Fibroblast of upper back skin (primary cell): ENCODE measurements around the gene CD247.

Source experiments
- DNase-seq: peaks from one replicate; pipeline ENCODE4 v3.0.0-alpha.2; 2013

The CD247 gene

DNA sequence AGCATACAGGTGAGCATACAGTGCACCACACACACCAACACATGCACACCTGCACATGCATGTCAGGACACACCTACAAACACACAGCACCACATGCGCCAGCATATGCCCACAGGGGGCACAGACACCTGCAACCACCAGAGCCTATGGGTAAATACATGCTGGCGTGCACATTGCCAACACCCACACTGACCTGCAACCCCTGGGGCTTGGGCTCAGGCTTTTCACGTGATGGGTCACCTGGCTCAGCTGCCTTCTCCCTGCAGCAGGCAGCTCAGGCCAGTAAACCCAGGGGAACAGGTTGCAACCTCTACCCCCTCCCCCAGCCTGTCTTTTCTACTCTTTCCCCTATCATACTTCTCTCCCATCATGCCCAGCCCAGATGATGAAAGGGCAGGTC lies 8.1 kb downstream of the CD247 start:
- no peak for DNase-seq

GRCh38 chr1:167509587-167509986 lies 8.7 kb downstream of the CD247 start:
- no peak for DNase-seq

GRCh38 chr1:167507719-167508118 lies 10.6 kb downstream of the CD247 start:
- DNase-seq = no peak

- DNase-seq = no peak
These were observed 13.9 kb downstream of the CD247 start for GRCh38 chr1:167504467-167504827.

DNA sequence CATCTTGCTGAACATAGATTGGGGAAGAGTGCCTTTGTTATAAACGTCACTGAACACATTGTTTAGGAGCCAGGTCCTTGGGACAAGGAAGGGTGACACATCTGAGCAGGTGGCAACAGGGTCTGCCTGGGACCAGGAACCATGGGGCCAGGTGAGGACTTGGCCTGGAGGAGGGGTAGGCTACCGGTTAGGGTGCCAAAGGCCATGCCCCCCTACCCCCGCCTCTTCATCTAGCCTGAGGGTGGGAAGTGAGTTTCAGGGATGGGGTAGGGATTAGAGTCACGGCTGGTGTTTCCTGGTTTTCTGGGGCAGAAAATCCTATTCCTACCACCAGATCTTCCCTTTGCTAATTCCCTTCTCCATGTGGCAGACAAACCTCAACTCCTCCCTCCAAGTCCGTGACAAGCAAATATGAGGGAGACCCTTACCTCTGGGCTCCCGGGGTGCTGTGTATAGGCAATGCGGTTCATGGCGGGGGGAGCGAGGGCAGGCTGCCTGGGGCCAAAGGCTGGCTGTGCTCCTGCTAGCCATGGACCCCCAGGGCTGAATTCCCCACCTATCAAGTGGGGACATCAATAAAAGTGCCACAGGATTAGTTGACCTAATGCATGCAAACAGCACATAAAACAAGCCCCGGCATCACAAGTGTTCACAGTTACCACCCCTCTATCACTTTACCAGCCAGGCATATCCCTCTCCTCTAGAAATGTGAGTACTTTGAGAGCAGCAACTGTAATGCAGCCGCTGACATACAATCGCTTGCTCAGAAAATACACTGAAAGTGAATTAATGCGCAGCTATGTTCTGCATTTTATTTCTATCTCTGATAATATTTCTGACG lies 14.5 kb downstream of the CD247 start:
- DNase-seq = no peak

- no peak for DNase-seq
These were observed 15.4 kb downstream of the CD247 start for GRCh38 chr1:167502719-167503462.

GRCh38 chr1:167502192-167502551 lies 16.2 kb downstream of the CD247 start:
- no peak for DNase-seq

GRCh38 chr1:167501515-167502191 lies 16.7 kb downstream of the CD247 start:
- no peak for DNase-seq

GRCh38 chr1:167500283-167500860 lies 18.0 kb downstream of the CD247 start:
- no peak for DNase-seq

DNA sequence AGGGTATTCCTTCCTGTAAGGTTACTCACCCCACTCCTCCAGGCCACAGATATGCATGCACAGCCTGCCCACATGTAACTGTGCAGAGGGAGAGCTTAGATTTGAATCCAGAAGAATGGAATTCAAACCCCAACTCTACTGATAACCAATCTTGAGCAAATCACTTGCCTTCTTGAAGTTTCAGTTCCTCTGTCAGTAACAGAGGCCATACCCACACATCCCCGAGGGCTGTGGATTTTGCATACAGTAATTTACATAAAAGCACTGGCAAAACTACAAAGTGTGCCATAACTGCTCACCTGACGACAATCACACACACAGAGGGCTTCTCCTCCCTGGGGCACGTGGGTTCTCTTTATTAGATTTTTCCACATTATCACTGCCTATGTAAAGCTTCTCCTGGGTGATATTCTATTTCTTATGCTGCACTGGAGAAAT lies 18.6 kb downstream of the CD247 start:
- DNase-seq = no peak

DNA sequence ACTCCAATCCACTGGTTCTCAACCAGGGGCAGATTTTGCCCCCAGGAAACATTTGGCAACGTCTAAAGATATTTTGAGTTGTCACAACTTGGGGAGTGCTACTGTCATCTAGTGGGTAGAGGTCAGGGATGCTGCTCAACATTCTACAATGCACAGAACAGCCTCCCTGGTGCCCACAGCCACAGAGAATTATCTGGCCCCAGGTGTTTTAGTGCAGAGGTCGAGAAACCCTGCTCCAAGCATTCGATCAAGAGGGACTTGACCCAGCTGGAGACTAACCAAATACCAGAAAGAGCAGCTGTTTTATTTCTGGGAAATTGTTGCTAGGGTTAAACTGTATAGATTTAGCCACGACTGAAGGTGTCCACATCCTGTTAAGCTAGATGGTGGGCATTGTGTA lies 19.2 kb downstream of the CD247 start:
- no peak for DNase-seq

DNA sequence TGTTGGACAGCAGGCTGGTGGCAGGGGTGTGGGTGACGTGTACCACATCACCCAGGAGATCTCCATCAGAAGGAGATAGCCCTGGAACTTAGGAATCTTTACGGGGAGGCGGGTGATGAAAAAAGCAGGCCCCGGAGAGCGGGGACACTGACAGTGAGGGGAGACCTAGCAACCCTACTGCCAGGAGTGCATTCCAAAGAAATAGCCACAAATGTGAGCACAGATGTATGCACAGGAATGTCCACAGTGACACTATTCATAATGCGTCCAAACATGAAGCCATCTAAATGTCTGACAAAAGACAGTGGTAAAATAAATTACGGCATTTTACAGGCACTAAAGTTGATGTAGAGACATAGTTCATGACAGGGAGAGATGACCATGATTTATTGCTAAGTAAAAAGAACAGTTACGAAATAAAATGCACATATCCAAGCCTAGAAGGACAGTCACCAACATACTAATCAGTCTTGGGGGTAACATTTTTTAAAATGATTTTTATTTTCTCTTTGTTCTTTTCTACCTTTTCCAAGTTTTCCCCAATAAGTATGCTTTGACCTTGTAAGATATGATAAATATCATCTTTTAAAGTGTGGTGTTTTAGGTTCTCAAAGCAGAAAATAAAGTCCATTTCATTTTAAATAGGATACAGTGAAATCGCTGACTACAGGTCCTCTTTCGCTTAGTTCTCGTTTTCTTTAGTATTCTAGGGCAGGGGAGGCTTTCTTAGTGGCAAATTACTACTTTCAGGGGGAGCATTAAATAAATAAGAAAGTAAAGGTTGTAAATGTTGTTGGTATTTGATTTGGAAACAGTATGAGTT lies 21.3 kb downstream of the CD247 start:
- no peak for DNase-seq

- DNase-seq = no peak
These were observed 25.0 kb downstream of the CD247 start for GRCh38 chr1:167493372-167493771.

GRCh38 chr1:167492481-167492910 lies 25.8 kb downstream of the CD247 start:
- no peak for DNase-seq

DNA sequence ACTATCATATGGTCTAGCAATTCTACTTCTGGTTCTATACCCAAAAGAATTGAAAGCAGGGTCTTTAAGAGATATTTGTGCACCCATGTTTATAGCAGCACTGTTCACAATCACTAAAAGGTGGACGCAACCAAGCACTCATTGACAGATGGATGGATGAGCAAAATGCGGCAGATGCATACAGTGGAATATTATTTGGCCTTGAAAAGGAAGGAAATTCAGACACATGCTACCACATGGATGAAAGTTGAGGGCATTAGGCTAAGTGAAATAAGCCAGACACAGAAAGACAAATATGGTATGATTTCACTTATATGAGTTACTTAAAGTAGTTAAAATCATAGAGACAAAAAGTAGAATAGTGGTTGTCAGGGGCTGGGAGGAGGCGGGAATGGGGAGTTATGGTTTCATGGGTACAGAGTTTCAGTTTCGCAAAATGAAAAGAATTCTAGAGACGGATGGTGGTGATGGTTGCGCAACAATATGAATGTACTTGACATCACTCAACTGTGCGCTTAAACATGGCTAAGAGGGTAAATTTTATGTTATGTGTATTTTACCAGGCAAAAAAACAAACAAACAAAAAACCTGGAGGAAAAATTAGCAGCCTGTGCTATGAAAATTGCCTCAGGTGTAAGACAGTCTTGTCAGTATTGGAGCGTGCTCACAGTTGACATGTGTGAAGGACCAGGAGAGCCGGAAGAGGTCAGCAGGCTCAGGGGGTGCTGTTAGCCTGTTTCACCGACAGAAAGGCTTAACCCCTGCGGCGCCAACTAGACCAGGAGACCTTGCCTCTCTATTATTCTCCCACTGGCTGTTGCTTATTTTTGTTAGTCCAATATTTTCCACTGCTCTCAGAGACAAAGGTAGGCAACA lies 26.5 kb downstream of the CD247 start:
- no peak for DNase-seq

- DNase-seq = no peak
These were observed 27.6 kb downstream of the CD247 start for GRCh38 chr1:167490765-167491164.

GRCh38 chr1:167489571-167490340 lies 28.6 kb downstream of the CD247 start:
- DNase-seq = no peak

DNA sequence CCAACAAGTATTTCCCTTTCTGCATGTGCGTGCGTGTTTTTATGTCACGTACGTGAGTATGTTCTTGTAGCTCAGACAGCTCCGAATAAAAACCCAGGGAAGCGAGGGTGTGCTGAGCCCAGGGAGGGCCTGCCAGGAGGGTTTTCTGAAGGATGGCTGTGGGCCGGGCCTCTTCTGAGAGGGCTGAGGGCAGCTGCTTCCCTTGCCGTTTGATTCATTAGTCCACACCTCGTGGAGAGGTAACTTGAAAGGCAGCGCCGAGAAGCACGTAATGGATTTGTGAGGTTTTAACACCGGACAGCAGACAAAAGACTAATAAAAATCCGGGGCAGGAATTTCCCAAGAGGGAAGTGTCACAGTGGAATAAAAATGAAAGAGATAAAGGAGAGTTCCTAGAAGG lies 29.5 kb downstream of the CD247 start:
- no peak for DNase-seq

DNA sequence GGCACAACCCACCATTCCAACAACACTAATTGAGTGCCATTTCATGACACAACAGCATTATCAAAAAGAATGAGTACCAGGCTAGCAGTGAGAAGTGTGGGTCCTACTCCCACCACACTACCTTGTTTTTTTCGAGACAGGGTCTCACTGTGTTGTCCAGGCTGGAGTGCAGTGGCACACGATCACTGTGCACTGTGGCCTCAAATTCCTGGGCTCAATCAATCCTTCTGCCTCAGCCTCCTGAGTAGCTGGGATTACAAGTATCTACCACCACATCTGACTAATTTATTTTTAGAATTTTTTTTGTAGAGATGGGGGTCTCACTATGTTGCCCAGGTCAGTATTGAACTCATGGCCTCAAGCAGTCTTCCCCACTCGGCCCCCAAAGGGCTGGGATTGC lies 30.7 kb downstream of the CD247 start:
- no peak for DNase-seq

DNA sequence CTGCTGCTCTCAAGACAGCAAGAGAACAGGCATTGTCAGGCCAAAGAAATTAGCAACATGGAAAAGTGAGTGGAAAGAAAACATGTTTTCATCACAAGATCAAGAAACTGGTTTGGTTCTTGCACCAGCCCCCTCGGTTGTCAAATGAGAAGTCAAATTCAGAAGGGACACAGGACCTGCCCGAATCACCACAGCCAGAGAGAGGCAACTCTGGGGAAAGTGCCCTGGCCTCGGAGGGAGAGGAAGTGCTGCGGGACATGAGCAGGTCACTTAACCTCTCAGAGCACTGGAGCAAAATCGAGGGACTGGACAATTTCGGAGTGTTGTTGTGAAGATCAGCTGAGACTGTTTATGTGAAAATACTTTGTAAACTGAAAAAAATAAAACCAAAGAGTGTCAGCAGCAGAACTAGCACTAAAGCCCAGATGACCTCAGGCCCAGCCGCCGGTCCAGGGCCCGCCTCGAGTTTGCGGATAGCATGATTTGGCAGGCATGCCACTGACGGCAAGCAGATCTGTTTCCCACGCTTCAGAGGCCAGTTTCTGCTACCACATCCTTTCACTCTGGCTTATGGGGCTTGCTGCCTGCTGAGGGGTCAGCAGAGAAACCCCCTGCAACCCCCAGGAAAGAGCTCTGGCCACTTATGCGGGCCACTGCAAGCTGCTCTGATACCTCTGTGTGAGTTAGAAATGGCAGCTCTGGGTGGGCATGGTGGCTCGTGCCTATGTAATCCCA lies 32.1 kb downstream of the CD247 start:
- DNase-seq = no peak
